K562 (cell line): Measurements from ENCODE around the gene LTBP2. TPM values are rescaled to one million over a fixed set of nuclear protein-coding genes. Genes with fewer than 3 reads are reported as not detected.
A peak's percentile ranks its signal among the peaks of the same experiment; 100 is the strongest.

Experiments used
- ATAC-seq: fragments of 200-7000 bp; cut with Tn5 transposase; 3 replicates; pipeline ENCODE4 v1.9.1; 2020; ENCODE audit warnings: moderate library complexity
- BruUV-seq: library from RNA; stranded (reverse); fragments of 400-500 nt; replicated peaks from 2 replicates; lab custom pipeline; 2021; lab: Mats Ljungman, UMichigan
- CTCF ChIA-PET: fragments of 300-600 bp; formaldehyde crosslinking; extraction: SDS; loops from one replicate; lab custom pipeline; 2021; ENCODE audit warnings: low intra/inter-chr PET ratio; lab: Yijun Ruan, JAX
- POLR2A ChIA-PET: fragments of 300-600, 350-650 bp; sonication (Branson Sonifier 250); formaldehyde crosslinking; extraction: SDS; loops from one replicate; lab custom pipeline; 2021; ENCODE audit warnings: antibody characterized with exemption, inconsistent platforms; lab: Yijun Ruan, JAX
- DNase-seq, 4 experiments: peaks; one replicate each; pipeline versions ENCODE4 v3.0.0 to v3.0.0-alpha.2; 2011 to 2018; ENCODE audit warnings: low spot score in 3 of 4, mixed read lengths in 3 of 4; ENCODE audit errors: extremely low read depth in 1 of 4
- FAIRE-seq: peaks from 2 replicates; lab custom pipeline; 2011; peaks lifted over from hg19 to GRCh38; lab: Jason Lieb, UNC
- H2AFZ ChIP-seq: 2 replicates; pipeline ENCODE4 v1.6.0; 2011; ENCODE audit warnings: low read depth, low read length, control low read depth, inconsistent platforms
- H3K27ac ChIP-seq: fragments of 200-600 bp; 3 replicates; pipeline ENCODE4 v1.8.0; 2011; ENCODE audit warnings: low read depth, mild to moderate bottlenecking, control low read depth, inconsistent platforms, low read length, moderate library complexity, mixed read lengths; ENCODE audit errors: extremely low read depth
- H3K27me3 ChIP-seq, 2 experiments: fragments of 300-600 bp in 1 of 2; 2 replicates in 1 of 2; 3 replicates in 1 of 2; pipeline versions ENCODE4 v1.6.0 to v1.8.0; 2011; ENCODE audit warnings: inconsistent platforms in 2 of 2, low read length in 2 of 2, mild to moderate bottlenecking in 1 of 2, mixed read lengths in 1 of 2, moderate library complexity in 1 of 2; ENCODE audit not compliant: control insufficient read depth in 2 of 2, insufficient read depth in 2 of 2
- H3K36me3 ChIP-seq: fragments of 300-600 bp; 3 replicates; pipeline ENCODE4 v1.8.0; 2011; ENCODE audit warnings: mild to moderate bottlenecking, low read length, inconsistent platforms; ENCODE audit not compliant: control insufficient read depth, insufficient read depth
- H3K4me1 ChIP-seq, 2 experiments: fragments of 200-600 bp in 1 of 2; replicated peaks in 1 of 2; 2 replicates in 1 of 2; 3 replicates in 1 of 2; pipeline versions ENCODE4 v1.5.1 to v1.8.0; 2011; ENCODE audit warnings: inconsistent platforms in 2 of 2, low read length in 2 of 2, mild to moderate bottlenecking in 1 of 2, mixed read lengths in 1 of 2, moderate library complexity in 1 of 2; ENCODE audit not compliant: control insufficient read depth in 2 of 2, insufficient read depth in 2 of 2
- H3K4me2 ChIP-seq: 2 replicates; pipeline ENCODE4 v1.6.1; 2011; ENCODE audit warnings: low read length, control low read depth, inconsistent platforms, mixed read lengths; ENCODE audit not compliant: insufficient read depth
- H3K4me3 ChIP-seq: fragments of 200-600 bp; sonication (generic), shearing (Covaris generic); 2 replicates; pipeline ENCODE4 v1.5.1; 2016; ENCODE audit warnings: control low read depth, inconsistent platforms
- H3K79me2 ChIP-seq: fragments of 200-600 bp; 3 replicates; pipeline ENCODE4 v1.8.0; 2011; ENCODE audit warnings: low read length, inconsistent platforms; ENCODE audit not compliant: control insufficient read depth, insufficient read depth
- H3K9ac ChIP-seq, 2 experiments: 2 replicates each; pipeline versions ENCODE4 v1.6.0 to v1.6.1; 2011; ENCODE audit warnings: low read depth in 2 of 2, low read length in 2 of 2, control low read depth in 1 of 2, inconsistent platforms in 1 of 2, mild to moderate bottlenecking in 1 of 2, mixed read lengths in 1 of 2; ENCODE audit not compliant: insufficient read depth in 1 of 2
- H3K9me1 ChIP-seq: one replicate; pipeline ENCODE4 v1.6.0; 2011; ENCODE audit warnings: inconsistent platforms, mild to moderate bottlenecking, low read length, moderate library complexity; ENCODE audit not compliant: control insufficient read depth, insufficient read depth
- H3K9me3 ChIP-seq: replicated peaks from 2 replicates; pipeline ENCODE4 v1.5.1; 2011; ENCODE audit warnings: low read depth, low read length, inconsistent platforms; ENCODE audit not compliant: control insufficient read depth, insufficient read depth
- H4K20me1 ChIP-seq: replicated peaks from 2 replicates; pipeline ENCODE4 v1.6.1; 2011; ENCODE audit warnings: low read length, inconsistent platforms, mixed read lengths; ENCODE audit not compliant: control insufficient read depth, insufficient read depth
- ELK1 ChIP-seq: sonication (generic); formaldehyde crosslinking; IDR thresholded peaks from 2 replicates; pipeline ENCODE4 v1.8.1; 2022; ENCODE audit warnings: missing genetic modification reagents
- KAT8 ChIP-seq: fragments of 450-650 bp; IDR thresholded peaks from 2 replicates; pipeline ENCODE4 v1.6.1; 2016; ENCODE audit warnings: low read depth, mild to moderate bottlenecking
- NFYB ChIP-seq: IDR thresholded peaks from 2 replicates; pipeline ENCODE4 v1.6.1; 2011; ENCODE audit warnings: mild to moderate bottlenecking, moderate library complexity; ENCODE audit not compliant: insufficient read length; ENCODE audit errors: extremely low read depth
- PHF20 ChIP-seq: fragments of 450-650 bp; IDR thresholded peaks from 2 replicates; pipeline ENCODE4 v1.6.1; 2018; ENCODE audit not compliant: partially characterized antibody
- ZNF41 ChIP-seq: fragments of 250-450 bp; sonication (Bioruptor Pico); conservative IDR thresholded peaks from 2 replicates; pipeline ENCODE4 v1.4.0; 2020; ENCODE audit warnings: mild to moderate bottlenecking
- WGBS: fragments of 100-300 bp; shearing (Covaris generic); methylation state at CpG from one replicate; pipeline ENCODE4 v1.1.6; 2016; ENCODE audit warnings: low coverage, mixed read lengths; ENCODE audit not compliant: insufficient coverage; ENCODE audit errors: missing lambda C conversion rate; 5-methylcytosine and 5-hydroxymethylcytosine counted together
- in situ Hi-C: fragments of 300-500 bp; cut with MboI; formaldehyde crosslinking; loops from 4 replicates; pipeline ENCODE4 v1.15.0; 2018; ENCODE audit warnings: inconsistent platforms, mixed read lengths
- intact Hi-C: fragments of 100-400 bp; cut with micrococcal nuclease; formaldehyde crosslinking; loops from 2 replicates; pipeline ENCODE4 v1.14.2; 2022
- polyA plus RNA-seq, 8 experiments: library from polyadenylated mRNA; depleted of rRNA in 4 of 8; stranded (reverse) in 5 of 8; unstranded in 3 of 8; fragments of >200 nt; fragmentation: Nextera tagmentation in 2 of 8; fragmentation: Illumina TruSeq in 1 of 8; extraction: Ambion mirVana in 2 of 8; extraction: Trizol in 1 of 8; gene quantifications; 2 replicates each; pipeline versions ENCODE4 v1.2.1 to v1.2.3, GENCODE V29; 2011 to 2014; ENCODE audit warnings: inconsistent platforms in 1 of 8, missing spikeins in 1 of 8
- total RNA-seq, 7 experiments: library from RNA; depleted of rRNA in 6 of 7; stranded (reverse); fragments of >200 nt in 6 of 7; fragmentation: Illumina TruSeq in 2 of 7; extraction: Trizol in 2 of 7; gene quantifications; 2 replicates each; pipeline versions ENCODE4 v1.2.1 to v1.2.3, GENCODE V29; 2011 to 2021; ENCODE audit warnings: low replicate concordance in 1 of 7
- TF ChIP-seq, protein P1 (sequence below), 2 experiments: IDR thresholded peaks in 1 of 2; conservative IDR thresholded peaks in 1 of 2; 2 replicates each; pipeline ENCODE4 v1.6.1; 2016; ENCODE audit warnings: low read depth in 2 of 2, mild to moderate bottlenecking in 1 of 2, missing compliant biosample characterization in 1 of 2, missing genetic modification characterization in 1 of 2, moderate library complexity in 1 of 2

LTBP2 gene
- total and polyA plus RNA-seq, 9 of the 15 experiments (the other 6 are each of a cell fraction or from before 2014, with no cell fraction given) = under 0.01 to 0.18 (median 0.03) TPM; not detected in 3

GRCh38 chr14:74571901-74572725, 39.9 kb downstream of the LTBP2 start (continued):
- no peak for TF ChIP-seq ELK1 (CRISPR knock-in tag)
- TF ChIP-seq, protein P1, sequence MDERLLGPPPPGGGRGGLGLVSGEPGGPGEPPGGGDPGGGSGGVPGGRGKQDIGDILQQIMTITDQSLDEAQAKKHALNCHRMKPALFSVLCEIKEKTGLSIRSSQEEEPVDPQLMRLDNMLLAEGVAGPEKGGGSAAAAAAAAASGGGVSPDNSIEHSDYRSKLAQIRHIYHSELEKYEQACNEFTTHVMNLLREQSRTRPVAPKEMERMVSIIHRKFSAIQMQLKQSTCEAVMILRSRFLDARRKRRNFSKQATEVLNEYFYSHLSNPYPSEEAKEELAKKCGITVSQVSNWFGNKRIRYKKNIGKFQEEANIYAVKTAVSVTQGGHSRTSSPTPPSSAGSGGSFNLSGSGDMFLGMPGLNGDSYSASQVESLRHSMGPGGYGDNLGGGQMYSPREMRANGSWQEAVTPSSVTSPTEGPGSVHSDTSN (CRISPR knock-in tag; IDR thresholded peaks at IDR 0.05; ENCODE audit: low read depth) = no peak
- TF ChIP-seq, protein P1 (tag; conservative IDR thresholded peaks at IDR 0.05; ENCODE audit: low read depth) = peak; percentile 38; the same call in 1 of the 2 replicates
- TF ChIP-seq, all 486 proteins: peak for 7

DNA sequence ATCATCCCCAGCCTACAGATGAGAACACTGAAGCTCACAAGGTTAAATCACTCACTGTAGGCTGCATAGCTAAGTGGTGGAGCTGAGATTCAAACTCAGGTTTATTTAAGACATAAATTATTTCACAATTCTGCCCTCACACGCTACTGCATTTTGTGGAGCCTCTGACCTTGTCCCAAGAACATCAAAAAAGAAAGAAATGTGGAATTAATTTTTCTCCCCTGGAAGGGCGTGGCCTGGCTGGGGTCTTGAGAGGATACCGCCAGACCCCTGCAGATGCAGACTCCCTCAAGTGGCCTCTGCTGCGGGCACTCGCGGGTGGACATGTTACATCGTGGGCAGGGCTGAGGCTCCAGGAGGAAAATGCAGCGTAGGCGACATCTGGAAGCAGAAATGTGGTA, 40.6 kb downstream of the LTBP2 start:
- Histone ChIP-seq H3K27ac (no peak overlapping the region), H2AFZ (no peak overlapping the region)

More for the DNA sequence above, 40.6 kb downstream of the LTBP2 start:
- in situ Hi-C loops (no loop called here), intact Hi-C loops (no loop called here)
- H3K4me2 ChIP-seq = no peak overlapping the region
- no TSS peak for BruUV-seq
- FAIRE-seq (no peak), DNase-seq (no peak), ATAC-seq (no peak)
- no peaks in the 10 kb centered on the region for H3K9me1 ChIP-seq
- CTCF ChIA-PET = no interaction called here
- whole genome bisulfite sequencing = 0% methylated on average over 8 of the region's 9 CpGs
- TF ChIP-seq PHF20 (no peak), NFYB (no peak), KAT8 (no peak), ZNF41 (CRISPR knock-in tag) (no peak)
- H3K79me2 ChIP-seq = no peaks in the 10 kb centered on the region
- H3K4me3 ChIP-seq = no peak overlapping the region
- peaks cover 9 to 61% of the 10 kb centered on the region in 2 experiments; a peak in 3 of 5 replicates for H3K27me3 ChIP-seq
- no peaks in the 10 kb centered on the region for H3K36me3 ChIP-seq
- POLR2A ChIA-PET = no interaction called here
- no peaks in the 10 kb centered on the region; the same call in 1 of the 2 replicates for H4K20me1 ChIP-seq
- no peaks in the 10 kb centered on the region; a peak in 1 of 5 replicates for H3K4me1 ChIP-seq
- H3K9ac ChIP-seq = no peak overlapping the region
- H3K9me3 ChIP-seq = no peaks in the 10 kb centered on the region
